WTC11 (cell line): Measurements from ENCODE around the gene HS6ST1. TPM values are rescaled to one million over a fixed set of nuclear protein-coding genes. Genes with fewer than 3 reads are reported as not detected.

Source experiments
- ATAC-seq: fragments of 200-7000 bp; cut with Tn5 transposase; 2 replicates; pipeline ENCODE4 v1.10.0; 2021; ENCODE audit warnings: mild to moderate bottlenecking, moderate library complexity
- CTCF ChIA-PET: fragments of 300-600 bp; sonication (Branson Sonifier 250); formaldehyde crosslinking; loops from one replicate; lab custom pipeline; 2021; ENCODE audit warnings: antibody characterized with exemption; lab: Charles Lee
- POLR2A ChIA-PET: fragments of 350-600 bp; sonication (Branson Sonifier 250); formaldehyde crosslinking; loops from one replicate; lab custom pipeline; 2021; ENCODE audit warnings: antibody characterized with exemption; lab: Charles Lee
- DNase-seq: peaks from one replicate; pipeline ENCODE4 v3.0.0; 2021; ENCODE audit warnings: low spot score
- H3K27ac Mint-ChIP-seq: 2 replicates; pipeline ENCODE4 v1.8.0; 2021; ENCODE audit warnings: mixed read lengths
- H3K27me3 Mint-ChIP-seq: 2 replicates; pipeline ENCODE4 v1.8.0; 2021; ENCODE audit warnings: low read depth, mild to moderate bottlenecking, moderate library complexity, mixed read lengths
- H3K36me3 Mint-ChIP-seq: 2 replicates; pipeline ENCODE4 v1.8.0; 2021; ENCODE audit warnings: mixed read lengths
- H3K4me1 Mint-ChIP-seq: 2 replicates; pipeline ENCODE4 v1.8.0; 2022; ENCODE audit warnings: mixed read lengths
- H3K4me3 Mint-ChIP-seq: 2 replicates; pipeline ENCODE4 v1.8.0; 2021; ENCODE audit warnings: mild to moderate bottlenecking, moderate library complexity, mixed read lengths
- H3K9me3 Mint-ChIP-seq: 2 replicates; pipeline ENCODE4 v1.8.0; 2021; ENCODE audit warnings: mixed read lengths
- ATF1 ChIP-seq: sonication (generic); formaldehyde crosslinking; IDR thresholded peaks from 2 replicates; pipeline ENCODE4 v1.8.1; 2023; ENCODE audit warnings: mild to moderate bottlenecking, moderate library complexity, missing genetic modification reagents
- MXD4 ChIP-seq: fragments of 250-450 bp; sonication (Bioruptor Pico); IDR thresholded peaks from 2 replicates; pipeline ENCODE4 v1.8.0; 2021; ENCODE audit warnings: mild to moderate bottlenecking, moderate library complexity, borderline replicate concordance
- NFATC4 ChIP-seq: fragments of 250-450 bp; sonication (Bioruptor Pico); IDR thresholded peaks from 2 replicates; pipeline ENCODE4 v1.9.0; 2021; ENCODE audit warnings: mild to moderate bottlenecking
- NFE2L1 ChIP-seq: sonication (generic); formaldehyde crosslinking; IDR thresholded peaks from 2 replicates; pipeline ENCODE4 v1.8.1; 2023; ENCODE audit warnings: missing genetic modification reagents
- SMAD4 ChIP-seq: sonication (generic); formaldehyde crosslinking; IDR thresholded peaks from 2 replicates; pipeline ENCODE4 v1.8.0; 2022; ENCODE audit warnings: mild to moderate bottlenecking, missing genetic modification reagents
- ZNF263 ChIP-seq: sonication (generic); formaldehyde crosslinking; IDR thresholded peaks from 2 replicates; pipeline ENCODE4 v1.8.1; 2022; ENCODE audit warnings: low read depth, mild to moderate bottlenecking, moderate library complexity, missing genetic modification reagents
- total RNA-seq: library from RNA; stranded (reverse); gene quantifications from 3 replicates; pipeline ENCODE4 v1.2.3, GENCODE V29; 2021
- TF ChIP-seq, protein P1 (sequence below): sonication (generic); formaldehyde crosslinking; IDR thresholded peaks from 2 replicates; pipeline ENCODE4 v1.8.0; 2022; ENCODE audit warnings: mild to moderate bottlenecking, missing genetic modification reagents
- TF ChIP-seq, protein P2 (sequence below): sonication (generic); formaldehyde crosslinking; IDR thresholded peaks from 2 replicates; pipeline ENCODE4 v1.8.0; 2023; ENCODE audit warnings: missing genetic modification reagents, mild to moderate bottlenecking, borderline replicate concordance
- TF ChIP-seq, protein P3 (sequence below): sonication (generic); formaldehyde crosslinking; IDR thresholded peaks from 2 replicates; pipeline ENCODE4 v1.8.0; 2023; ENCODE audit warnings: missing genetic modification reagents
- TF ChIP-seq, protein P4 (sequence below): sonication (generic); formaldehyde crosslinking; conservative IDR thresholded peaks from 2 replicates; pipeline ENCODE4 v1.8.1; 2023; ENCODE audit warnings: mild to moderate bottlenecking, low read depth, missing genetic modification reagents, moderate library complexity
- TF ChIP-seq, protein P5 (sequence below): sonication (generic); formaldehyde crosslinking; IDR thresholded peaks from 2 replicates; pipeline ENCODE4 v1.8.1; 2023; ENCODE audit warnings: mild to moderate bottlenecking, missing genetic modification reagents
- TF ChIP-seq, protein P6 (sequence below): fragments of 200-600 bp; IDR thresholded peaks from 2 replicates; pipeline ENCODE4 v1.8.0; 2022; ENCODE audit warnings: antibody characterized with exemption
- TF ChIP-seq, protein P7 (sequence below): fragments of 250-450 bp; sonication (Bioruptor Pico); IDR thresholded peaks from 2 replicates; pipeline ENCODE4 v1.8.0; 2021; ENCODE audit warnings: mild to moderate bottlenecking
- TF ChIP-seq, protein P8 (sequence below): sonication (generic); formaldehyde crosslinking; IDR thresholded peaks from 2 replicates; pipeline ENCODE4 v1.8.1; 2023; ENCODE audit warnings: mild to moderate bottlenecking, missing genetic modification reagents, borderline replicate concordance

The HS6ST1 gene
- total RNA-seq, 1 experiment from 2014 or later: 55.5 TPM

DNA sequence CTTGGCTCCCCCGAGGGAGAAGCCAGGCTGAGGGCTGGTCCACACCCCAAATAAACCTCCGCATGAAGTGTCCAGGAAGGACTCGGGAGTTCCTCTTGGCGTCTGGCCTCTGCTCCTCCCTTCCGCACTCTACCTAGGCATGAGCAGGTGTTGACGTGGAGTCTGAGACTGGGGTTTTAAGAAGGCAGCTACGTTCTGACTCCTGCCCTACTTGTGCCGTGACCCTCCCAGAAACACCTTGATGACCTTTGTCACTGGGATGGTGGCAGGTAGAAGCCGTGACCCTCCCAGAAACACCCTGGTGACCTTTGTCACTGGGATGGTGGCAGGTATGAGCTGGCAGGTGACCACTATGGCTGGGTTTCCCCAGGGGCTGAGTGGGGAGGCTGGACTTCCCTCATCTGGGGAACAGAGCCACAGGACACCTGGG, 54.8 kb downstream of the HS6ST1 start:
- POLR2A ChIA-PET: no interaction called here
- DNase-seq (no peak), ATAC-seq (no peak)
- Mint-ChIP-seq H3K36me3 (no peaks in the 10 kb centered on the region), H3K27me3 (peaks cover 9% of the 10 kb centered on the region), H3K4me1 (peaks cover 18% of the 10 kb centered on the region), H3K9me3 (no peaks in the 10 kb centered on the region), H3K27ac (no peak overlapping the region), H3K4me3 (no peak overlapping the region)
- CTCF ChIA-PET: interaction anchor here (1.5 kb wide), 1 partner anchor 30 kb away, joined by 4 read pairs; no protein-coding TSS in a partner anchor
- TF ChIP-seq, protein P1, sequence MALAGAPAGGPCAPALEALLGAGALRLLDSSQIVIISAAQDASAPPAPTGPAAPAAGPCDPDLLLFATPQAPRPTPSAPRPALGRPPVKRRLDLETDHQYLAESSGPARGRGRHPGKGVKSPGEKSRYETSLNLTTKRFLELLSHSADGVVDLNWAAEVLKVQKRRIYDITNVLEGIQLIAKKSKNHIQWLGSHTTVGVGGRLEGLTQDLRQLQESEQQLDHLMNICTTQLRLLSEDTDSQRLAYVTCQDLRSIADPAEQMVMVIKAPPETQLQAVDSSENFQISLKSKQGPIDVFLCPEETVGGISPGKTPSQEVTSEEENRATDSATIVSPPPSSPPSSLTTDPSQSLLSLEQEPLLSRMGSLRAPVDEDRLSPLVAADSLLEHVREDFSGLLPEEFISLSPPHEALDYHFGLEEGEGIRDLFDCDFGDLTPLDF (CRISPR knock-in tag): no peak
- TF ChIP-seq NFATC4 (no peak), ZNF263 (CRISPR knock-in tag) (no peak), MXD4 (CRISPR knock-in tag) (no peak), SMAD4 (CRISPR knock-in tag) (no peak), ATF1 (no peak), NFE2L1 (CRISPR knock-in tag) (no peak)
- TF ChIP-seq, protein P2, sequence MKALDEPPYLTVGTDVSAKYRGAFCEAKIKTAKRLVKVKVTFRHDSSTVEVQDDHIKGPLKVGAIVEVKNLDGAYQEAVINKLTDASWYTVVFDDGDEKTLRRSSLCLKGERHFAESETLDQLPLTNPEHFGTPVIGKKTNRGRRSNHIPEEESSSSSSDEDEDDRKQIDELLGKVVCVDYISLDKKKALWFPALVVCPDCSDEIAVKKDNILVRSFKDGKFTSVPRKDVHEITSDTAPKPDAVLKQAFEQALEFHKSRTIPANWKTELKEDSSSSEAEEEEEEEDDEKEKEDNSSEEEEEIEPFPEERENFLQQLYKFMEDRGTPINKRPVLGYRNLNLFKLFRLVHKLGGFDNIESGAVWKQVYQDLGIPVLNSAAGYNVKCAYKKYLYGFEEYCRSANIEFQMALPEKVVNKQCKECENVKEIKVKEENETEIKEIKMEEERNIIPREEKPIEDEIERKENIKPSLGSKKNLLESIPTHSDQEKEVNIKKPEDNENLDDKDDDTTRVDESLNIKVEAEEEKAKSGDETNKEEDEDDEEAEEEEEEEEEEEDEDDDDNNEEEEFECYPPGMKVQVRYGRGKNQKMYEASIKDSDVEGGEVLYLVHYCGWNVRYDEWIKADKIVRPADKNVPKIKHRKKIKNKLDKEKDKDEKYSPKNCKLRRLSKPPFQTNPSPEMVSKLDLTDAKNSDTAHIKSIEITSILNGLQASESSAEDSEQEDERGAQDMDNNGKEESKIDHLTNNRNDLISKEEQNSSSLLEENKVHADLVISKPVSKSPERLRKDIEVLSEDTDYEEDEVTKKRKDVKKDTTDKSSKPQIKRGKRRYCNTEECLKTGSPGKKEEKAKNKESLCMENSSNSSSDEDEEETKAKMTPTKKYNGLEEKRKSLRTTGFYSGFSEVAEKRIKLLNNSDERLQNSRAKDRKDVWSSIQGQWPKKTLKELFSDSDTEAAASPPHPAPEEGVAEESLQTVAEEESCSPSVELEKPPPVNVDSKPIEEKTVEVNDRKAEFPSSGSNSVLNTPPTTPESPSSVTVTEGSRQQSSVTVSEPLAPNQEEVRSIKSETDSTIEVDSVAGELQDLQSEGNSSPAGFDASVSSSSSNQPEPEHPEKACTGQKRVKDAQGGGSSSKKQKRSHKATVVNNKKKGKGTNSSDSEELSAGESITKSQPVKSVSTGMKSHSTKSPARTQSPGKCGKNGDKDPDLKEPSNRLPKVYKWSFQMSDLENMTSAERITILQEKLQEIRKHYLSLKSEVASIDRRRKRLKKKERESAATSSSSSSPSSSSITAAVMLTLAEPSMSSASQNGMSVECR (CRISPR knock-in tag): no peak
- TF ChIP-seq, protein P3, sequence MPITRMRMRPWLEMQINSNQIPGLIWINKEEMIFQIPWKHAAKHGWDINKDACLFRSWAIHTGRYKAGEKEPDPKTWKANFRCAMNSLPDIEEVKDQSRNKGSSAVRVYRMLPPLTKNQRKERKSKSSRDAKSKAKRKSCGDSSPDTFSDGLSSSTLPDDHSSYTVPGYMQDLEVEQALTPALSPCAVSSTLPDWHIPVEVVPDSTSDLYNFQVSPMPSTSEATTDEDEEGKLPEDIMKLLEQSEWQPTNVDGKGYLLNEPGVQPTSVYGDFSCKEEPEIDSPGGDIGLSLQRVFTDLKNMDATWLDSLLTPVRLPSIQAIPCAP (CRISPR knock-in tag): no peak
- TF ChIP-seq, protein P4, sequence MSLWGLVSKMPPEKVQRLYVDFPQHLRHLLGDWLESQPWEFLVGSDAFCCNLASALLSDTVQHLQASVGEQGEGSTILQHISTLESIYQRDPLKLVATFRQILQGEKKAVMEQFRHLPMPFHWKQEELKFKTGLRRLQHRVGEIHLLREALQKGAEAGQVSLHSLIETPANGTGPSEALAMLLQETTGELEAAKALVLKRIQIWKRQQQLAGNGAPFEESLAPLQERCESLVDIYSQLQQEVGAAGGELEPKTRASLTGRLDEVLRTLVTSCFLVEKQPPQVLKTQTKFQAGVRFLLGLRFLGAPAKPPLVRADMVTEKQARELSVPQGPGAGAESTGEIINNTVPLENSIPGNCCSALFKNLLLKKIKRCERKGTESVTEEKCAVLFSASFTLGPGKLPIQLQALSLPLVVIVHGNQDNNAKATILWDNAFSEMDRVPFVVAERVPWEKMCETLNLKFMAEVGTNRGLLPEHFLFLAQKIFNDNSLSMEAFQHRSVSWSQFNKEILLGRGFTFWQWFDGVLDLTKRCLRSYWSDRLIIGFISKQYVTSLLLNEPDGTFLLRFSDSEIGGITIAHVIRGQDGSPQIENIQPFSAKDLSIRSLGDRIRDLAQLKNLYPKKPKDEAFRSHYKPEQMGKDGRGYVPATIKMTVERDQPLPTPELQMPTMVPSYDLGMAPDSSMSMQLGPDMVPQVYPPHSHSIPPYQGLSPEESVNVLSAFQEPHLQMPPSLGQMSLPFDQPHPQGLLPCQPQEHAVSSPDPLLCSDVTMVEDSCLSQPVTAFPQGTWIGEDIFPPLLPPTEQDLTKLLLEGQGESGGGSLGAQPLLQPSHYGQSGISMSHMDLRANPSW (CRISPR knock-in tag): no peak
- TF ChIP-seq, protein P5, sequence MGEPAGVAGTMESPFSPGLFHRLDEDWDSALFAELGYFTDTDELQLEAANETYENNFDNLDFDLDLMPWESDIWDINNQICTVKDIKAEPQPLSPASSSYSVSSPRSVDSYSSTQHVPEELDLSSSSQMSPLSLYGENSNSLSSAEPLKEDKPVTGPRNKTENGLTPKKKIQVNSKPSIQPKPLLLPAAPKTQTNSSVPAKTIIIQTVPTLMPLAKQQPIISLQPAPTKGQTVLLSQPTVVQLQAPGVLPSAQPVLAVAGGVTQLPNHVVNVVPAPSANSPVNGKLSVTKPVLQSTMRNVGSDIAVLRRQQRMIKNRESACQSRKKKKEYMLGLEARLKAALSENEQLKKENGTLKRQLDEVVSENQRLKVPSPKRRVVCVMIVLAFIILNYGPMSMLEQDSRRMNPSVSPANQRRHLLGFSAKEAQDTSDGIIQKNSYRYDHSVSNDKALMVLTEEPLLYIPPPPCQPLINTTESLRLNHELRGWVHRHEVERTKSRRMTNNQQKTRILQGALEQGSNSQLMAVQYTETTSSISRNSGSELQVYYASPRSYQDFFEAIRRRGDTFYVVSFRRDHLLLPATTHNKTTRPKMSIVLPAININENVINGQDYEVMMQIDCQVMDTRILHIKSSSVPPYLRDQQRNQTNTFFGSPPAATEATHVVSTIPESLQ: no peak
- TF ChIP-seq, protein P6, sequence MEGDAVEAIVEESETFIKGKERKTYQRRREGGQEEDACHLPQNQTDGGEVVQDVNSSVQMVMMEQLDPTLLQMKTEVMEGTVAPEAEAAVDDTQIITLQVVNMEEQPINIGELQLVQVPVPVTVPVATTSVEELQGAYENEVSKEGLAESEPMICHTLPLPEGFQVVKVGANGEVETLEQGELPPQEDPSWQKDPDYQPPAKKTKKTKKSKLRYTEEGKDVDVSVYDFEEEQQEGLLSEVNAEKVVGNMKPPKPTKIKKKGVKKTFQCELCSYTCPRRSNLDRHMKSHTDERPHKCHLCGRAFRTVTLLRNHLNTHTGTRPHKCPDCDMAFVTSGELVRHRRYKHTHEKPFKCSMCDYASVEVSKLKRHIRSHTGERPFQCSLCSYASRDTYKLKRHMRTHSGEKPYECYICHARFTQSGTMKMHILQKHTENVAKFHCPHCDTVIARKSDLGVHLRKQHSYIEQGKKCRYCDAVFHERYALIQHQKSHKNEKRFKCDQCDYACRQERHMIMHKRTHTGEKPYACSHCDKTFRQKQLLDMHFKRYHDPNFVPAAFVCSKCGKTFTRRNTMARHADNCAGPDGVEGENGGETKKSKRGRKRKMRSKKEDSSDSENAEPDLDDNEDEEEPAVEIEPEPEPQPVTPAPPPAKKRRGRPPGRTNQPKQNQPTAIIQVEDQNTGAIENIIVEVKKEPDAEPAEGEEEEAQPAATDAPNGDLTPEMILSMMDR: no peak
- TF ChIP-seq, protein P7, sequence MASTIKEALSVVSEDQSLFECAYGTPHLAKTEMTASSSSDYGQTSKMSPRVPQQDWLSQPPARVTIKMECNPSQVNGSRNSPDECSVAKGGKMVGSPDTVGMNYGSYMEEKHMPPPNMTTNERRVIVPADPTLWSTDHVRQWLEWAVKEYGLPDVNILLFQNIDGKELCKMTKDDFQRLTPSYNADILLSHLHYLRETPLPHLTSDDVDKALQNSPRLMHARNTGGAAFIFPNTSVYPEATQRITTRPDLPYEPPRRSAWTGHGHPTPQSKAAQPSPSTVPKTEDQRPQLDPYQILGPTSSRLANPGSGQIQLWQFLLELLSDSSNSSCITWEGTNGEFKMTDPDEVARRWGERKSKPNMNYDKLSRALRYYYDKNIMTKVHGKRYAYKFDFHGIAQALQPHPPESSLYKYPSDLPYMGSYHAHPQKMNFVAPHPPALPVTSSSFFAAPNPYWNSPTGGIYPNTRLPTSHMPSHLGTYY (CRISPR knock-in tag): no peak
- TF ChIP-seq, protein P8, sequence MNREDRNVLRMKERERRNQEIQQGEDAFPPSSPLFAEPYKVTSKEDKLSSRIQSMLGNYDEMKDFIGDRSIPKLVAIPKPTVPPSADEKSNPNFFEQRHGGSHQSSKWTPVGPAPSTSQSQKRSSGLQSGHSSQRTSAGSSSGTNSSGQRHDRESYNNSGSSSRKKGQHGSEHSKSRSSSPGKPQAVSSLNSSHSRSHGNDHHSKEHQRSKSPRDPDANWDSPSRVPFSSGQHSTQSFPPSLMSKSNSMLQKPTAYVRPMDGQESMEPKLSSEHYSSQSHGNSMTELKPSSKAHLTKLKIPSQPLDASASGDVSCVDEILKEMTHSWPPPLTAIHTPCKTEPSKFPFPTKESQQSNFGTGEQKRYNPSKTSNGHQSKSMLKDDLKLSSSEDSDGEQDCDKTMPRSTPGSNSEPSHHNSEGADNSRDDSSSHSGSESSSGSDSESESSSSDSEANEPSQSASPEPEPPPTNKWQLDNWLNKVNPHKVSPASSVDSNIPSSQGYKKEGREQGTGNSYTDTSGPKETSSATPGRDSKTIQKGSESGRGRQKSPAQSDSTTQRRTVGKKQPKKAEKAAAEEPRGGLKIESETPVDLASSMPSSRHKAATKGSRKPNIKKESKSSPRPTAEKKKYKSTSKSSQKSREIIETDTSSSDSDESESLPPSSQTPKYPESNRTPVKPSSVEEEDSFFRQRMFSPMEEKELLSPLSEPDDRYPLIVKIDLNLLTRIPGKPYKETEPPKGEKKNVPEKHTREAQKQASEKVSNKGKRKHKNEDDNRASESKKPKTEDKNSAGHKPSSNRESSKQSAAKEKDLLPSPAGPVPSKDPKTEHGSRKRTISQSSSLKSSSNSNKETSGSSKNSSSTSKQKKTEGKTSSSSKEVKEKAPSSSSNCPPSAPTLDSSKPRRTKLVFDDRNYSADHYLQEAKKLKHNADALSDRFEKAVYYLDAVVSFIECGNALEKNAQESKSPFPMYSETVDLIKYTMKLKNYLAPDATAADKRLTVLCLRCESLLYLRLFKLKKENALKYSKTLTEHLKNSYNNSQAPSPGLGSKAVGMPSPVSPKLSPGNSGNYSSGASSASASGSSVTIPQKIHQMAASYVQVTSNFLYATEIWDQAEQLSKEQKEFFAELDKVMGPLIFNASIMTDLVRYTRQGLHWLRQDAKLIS: no peak
